22Rv1 (cell line): ENCODE results near the gene PKHD1.

Experiments used
- ZFX ChIP-seq: fragments of 450-650 bp; IDR thresholded peaks from 2 replicates; pipeline ENCODE4 v1.6.1; 2017; ENCODE audit warnings: antibody characterized with exemption, borderline replicate concordance
- TF ChIP-seq, protein P1 (sequence below): fragments of 450-650 bp; IDR thresholded peaks from 2 replicates; pipeline ENCODE4 v1.5.1; 2017; ENCODE audit warnings: mild to moderate bottlenecking

GRCh38 chr6:51644426-51644825 is 443.0 kb downstream of the PKHD1 start:
- TF ChIP-seq, protein P1, sequence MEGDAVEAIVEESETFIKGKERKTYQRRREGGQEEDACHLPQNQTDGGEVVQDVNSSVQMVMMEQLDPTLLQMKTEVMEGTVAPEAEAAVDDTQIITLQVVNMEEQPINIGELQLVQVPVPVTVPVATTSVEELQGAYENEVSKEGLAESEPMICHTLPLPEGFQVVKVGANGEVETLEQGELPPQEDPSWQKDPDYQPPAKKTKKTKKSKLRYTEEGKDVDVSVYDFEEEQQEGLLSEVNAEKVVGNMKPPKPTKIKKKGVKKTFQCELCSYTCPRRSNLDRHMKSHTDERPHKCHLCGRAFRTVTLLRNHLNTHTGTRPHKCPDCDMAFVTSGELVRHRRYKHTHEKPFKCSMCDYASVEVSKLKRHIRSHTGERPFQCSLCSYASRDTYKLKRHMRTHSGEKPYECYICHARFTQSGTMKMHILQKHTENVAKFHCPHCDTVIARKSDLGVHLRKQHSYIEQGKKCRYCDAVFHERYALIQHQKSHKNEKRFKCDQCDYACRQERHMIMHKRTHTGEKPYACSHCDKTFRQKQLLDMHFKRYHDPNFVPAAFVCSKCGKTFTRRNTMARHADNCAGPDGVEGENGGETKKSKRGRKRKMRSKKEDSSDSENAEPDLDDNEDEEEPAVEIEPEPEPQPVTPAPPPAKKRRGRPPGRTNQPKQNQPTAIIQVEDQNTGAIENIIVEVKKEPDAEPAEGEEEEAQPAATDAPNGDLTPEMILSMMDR: no peak
- no peak for TF ChIP-seq ZFX
